ENCODE data around the gene DHRSX. TPM values are rescaled to one million over a fixed set of nuclear protein-coding genes. Genes with fewer than 3 reads are reported as not detected.
"Not testable (repeated sequence)": the region's sequence is repeated elsewhere in the genome, so short reads cannot be mapped to it uniquely, and the experiment has no call there.

DHRSX gene
- total RNA-seq, 1 donor from 2014 or later, result 25.1 TPM

DNA sequence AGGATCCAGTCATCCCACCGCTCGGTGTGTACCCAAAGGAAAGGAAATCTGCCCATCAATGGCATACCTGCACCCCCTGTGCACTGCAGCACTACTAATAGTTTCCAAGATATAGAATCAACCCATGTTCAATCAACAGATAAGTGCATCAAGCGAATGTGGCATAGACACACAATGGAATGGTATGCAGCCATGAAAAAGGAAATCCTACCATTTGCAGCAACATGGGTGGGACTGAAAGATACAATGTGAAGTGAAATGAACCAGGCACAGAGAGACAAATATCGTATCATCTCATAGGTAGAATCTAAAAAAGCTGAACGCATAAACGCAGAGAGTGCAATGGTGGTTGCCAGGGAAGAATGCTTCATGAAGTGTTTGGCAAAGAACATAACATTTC, 42.5 kb downstream of the DHRSX start:
- H3K27ac Mint-ChIP-seq (ENCODE audit: unreplicated experiment), result no peak overlapping the region
- TF ChIP-seq CTCF (conservative IDR thresholded peaks at IDR 0.05), result no peak
- no peaks in the 10 kb centered on the region for H3K27me3 Mint-ChIP-seq (ENCODE audit: low read depth)
- DNase-seq (ENCODE audit: low read depth, low spot score), result no peak
- no peak overlapping the region for H3K4me3 Mint-ChIP-seq
- H3K9me3 Mint-ChIP-seq, result peaks cover 4% of the 10 kb centered on the region
- peaks cover 4% of the 10 kb centered on the region for H3K36me3 Mint-ChIP-seq (ENCODE audit: low read depth)
- H3K4me1 Mint-ChIP-seq, result peaks cover 17% of the 10 kb centered on the region

DNA sequence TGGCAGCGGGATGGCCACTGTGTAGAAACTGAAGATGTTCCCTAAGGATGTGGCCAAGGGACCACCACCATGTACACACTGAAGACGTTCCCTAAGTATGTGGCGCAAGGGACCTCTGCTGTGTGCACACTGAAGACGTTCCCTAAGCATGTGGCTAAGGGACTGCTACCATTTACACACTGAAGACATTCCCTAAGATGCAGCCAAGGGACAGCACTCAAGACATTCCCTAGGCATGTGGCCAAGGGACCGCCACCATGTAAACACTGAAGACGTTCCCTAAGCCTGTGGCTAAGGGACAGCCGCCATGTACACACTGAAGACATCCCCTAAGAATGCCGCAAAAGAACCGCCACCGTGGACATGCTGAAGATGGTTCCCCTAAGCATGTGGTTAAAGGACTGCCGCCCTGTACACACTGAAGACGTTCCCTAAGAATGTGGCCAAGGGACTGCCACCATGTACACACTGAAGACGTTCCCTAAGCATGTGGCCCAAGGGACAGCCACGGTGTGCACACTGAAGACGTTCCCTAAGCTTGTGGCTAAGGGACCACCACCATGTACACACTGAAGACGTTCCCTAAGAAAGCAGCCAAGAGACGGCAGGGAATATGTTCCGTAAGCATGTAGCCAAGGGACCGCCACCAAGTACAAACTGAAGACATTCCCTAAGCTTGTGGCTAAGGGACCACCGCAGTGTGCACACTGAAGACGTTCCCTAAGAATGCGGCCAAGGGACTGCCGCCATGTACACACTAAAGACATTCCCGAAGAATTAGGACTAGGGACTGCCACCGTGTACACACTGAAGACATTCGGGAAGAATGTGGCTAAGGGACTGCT, 43.3 kb downstream of the DHRSX start:
- H3K36me3 Mint-ChIP-seq (ENCODE audit: low read depth), result peaks cover 8% of the 10 kb centered on the region
- H3K4me3 Mint-ChIP-seq, result no peak overlapping the region
- H3K9me3 Mint-ChIP-seq, result peaks cover 4% of the 10 kb centered on the region
- H3K27me3 Mint-ChIP-seq (ENCODE audit: low read depth), result no peaks in the 10 kb centered on the region
- DNase-seq (ENCODE audit: low read depth, low spot score), result no peak
- H3K27ac Mint-ChIP-seq (ENCODE audit: unreplicated experiment), result no peak overlapping the region
- TF ChIP-seq CTCF (conservative IDR thresholded peaks at IDR 0.05), result no peak
- peaks cover 10% of the 10 kb centered on the region for H3K4me1 Mint-ChIP-seq

DNA sequence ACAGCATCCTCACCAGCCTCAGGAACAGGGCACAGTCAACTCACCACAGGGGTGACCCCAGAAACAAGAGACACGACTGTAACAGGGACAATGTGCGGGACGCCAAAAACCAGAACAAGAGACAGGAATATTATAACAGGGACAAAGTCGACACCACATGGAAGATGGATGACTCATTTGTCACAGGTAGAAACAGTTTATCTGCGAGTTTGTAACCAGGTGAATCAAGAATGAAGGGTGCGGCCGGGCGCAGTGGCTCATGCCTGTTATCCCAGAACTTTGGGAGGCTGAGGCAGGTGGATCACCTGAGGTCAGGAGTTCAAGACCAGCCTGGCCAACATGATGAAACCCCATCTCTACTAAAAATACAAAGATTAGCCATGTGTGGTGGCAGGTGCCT, 44.7 kb downstream of the DHRSX start:
- H3K4me1 Mint-ChIP-seq, result peaks cover 10% of the 10 kb centered on the region
- DNase-seq (ENCODE audit: low read depth, low spot score); H3K27me3 Mint-ChIP-seq (ENCODE audit: low read depth); H3K27ac Mint-ChIP-seq (ENCODE audit: unreplicated experiment); H3K36me3 Mint-ChIP-seq (ENCODE audit: low read depth); H3K4me3 Mint-ChIP-seq; H3K9me3 Mint-ChIP-seq: not testable (repeated sequence)

GRCh38 chrX:2454620-2455019, 46.2 kb downstream of the DHRSX start:
- not testable (repeated sequence) for H3K36me3 Mint-ChIP-seq (ENCODE audit: low read depth)

GRCh38 chrX:2452799-2453198, 48.0 kb downstream of the DHRSX start:
- H3K27me3 Mint-ChIP-seq (ENCODE audit: low read depth), result no peaks in the 10 kb centered on the region
- TF ChIP-seq CTCF (conservative IDR thresholded peaks at IDR 0.05), result no peak
- peaks cover 6% of the 10 kb centered on the region for H3K36me3 Mint-ChIP-seq (ENCODE audit: low read depth)
- H3K9me3 Mint-ChIP-seq, result no peaks in the 10 kb centered on the region
- peaks cover 25% of the 10 kb centered on the region for H3K4me1 Mint-ChIP-seq
- no peak for DNase-seq (ENCODE audit: low read depth, low spot score)
- H3K4me3 Mint-ChIP-seq, result no peak overlapping the region
- H3K27ac Mint-ChIP-seq (ENCODE audit: unreplicated experiment), result no peak overlapping the region

More at GRCh38 chrX:2454620-2455019, 46.2 kb downstream of the DHRSX start:
- not testable (repeated sequence) for H3K27ac Mint-ChIP-seq (ENCODE audit: unreplicated experiment); H3K4me3 Mint-ChIP-seq; DNase-seq (ENCODE audit: low read depth, low spot score); H3K27me3 Mint-ChIP-seq (ENCODE audit: low read depth); H3K9me3 Mint-ChIP-seq
- peaks cover 25% of the 10 kb centered on the region for H3K4me1 Mint-ChIP-seq

DNA sequence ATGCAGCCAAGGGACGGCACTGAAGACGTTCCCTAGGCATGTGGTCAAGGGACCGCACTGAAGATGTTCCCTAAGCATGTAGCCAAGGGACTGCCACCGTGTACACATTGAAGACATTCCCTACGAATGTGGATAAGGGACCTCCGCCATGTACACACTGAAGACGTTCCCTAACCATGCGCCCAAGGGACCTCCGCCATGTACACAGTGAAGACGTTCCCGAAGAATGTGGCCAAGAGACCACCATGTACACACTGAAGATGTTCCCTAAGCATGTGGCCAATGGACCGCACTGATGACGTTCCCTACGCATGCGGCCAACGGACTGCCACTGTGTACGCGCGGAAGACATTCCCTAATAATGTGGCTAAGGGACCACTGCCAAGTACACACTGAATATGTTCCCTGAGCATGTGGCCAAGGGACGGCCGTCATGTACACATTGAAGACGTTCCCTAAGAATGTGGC, 48.4 kb downstream of the DHRSX start:
- TF ChIP-seq CTCF (conservative IDR thresholded peaks at IDR 0.05), result no peak
- Mint-ChIP-seq H3K27ac (ENCODE audit: unreplicated experiment) (no peak overlapping the region), H3K9me3 (no peaks in the 10 kb centered on the region), H3K27me3 (ENCODE audit: low read depth) (no peaks in the 10 kb centered on the region), H3K36me3 (ENCODE audit: low read depth) (peaks cover 8% of the 10 kb centered on the region), H3K4me1 (peaks cover 25% of the 10 kb centered on the region), H3K4me3 (no peak overlapping the region)
- no peak for DNase-seq (ENCODE audit: low read depth, low spot score)

All from neural crest cell (in vitro differentiated cells).